Astrocyte of the cerebellum (primary cell): ENCODE results near the gene EDEM1.
A peak's percentile ranks its signal among the peaks of the same experiment; 100 is the strongest.

ENCODE experiments used
- DNase-seq: peaks from one replicate; pipeline ENCODE4 v3.0.0-alpha.2; 2011; ENCODE audit warnings: low read depth
- H3K4me3 ChIP-seq: 2 replicates; pipeline ENCODE4 v1.5.1; 2011; ENCODE audit warnings: mild to moderate bottlenecking, low read depth, low read length, moderate library complexity
- CTCF ChIP-seq: IDR thresholded peaks from 2 replicates; pipeline ENCODE4 v1.5.1; 2012; ENCODE audit warnings: low read length, low read depth, moderate library complexity, mild to moderate bottlenecking; ENCODE audit errors: missing control alignments
- in situ Hi-C: cut with HindIII; loops from 2 replicates; pipeline ENCODE4 v1.10.0; 2017; ENCODE audit warnings: low sequenced_read_pairs

The EDEM1 gene

GRCh38 chr3:5226783-5227182 lies 39.3 kb downstream of the EDEM1 start:
- DNase-seq = peak; percentile 23
- no peak overlapping the region for H3K4me3 ChIP-seq
- TF ChIP-seq CTCF = peak; percentile 39
- in situ Hi-C loops = no loop called here

GRCh38 chr3:5227812-5228211 lies 40.3 kb downstream of the EDEM1 start:
- no peak for TF ChIP-seq CTCF
- no peak for DNase-seq
- no peak overlapping the region for H3K4me3 ChIP-seq
- in situ Hi-C loops = no loop called here

- in situ Hi-C loops = no loop called here
- no peak for TF ChIP-seq CTCF
- no peak overlapping the region for H3K4me3 ChIP-seq
- no peak for DNase-seq
These were observed 41.9 kb downstream of the EDEM1 start for GRCh38 chr3:5229414-5229813.

- no peak overlapping the region for H3K4me3 ChIP-seq
- no peak for TF ChIP-seq CTCF
- no peak for DNase-seq
- in situ Hi-C loops = no loop called here
These were observed 43.6 kb downstream of the EDEM1 start for GRCh38 chr3:5231074-5231473.

GRCh38 chr3:5231487-5231886 lies 44.0 kb downstream of the EDEM1 start:
- no peak for DNase-seq
- in situ Hi-C loops = no loop called here
- TF ChIP-seq CTCF = no peak
- H3K4me3 ChIP-seq = no peak overlapping the region

GRCh38 chr3:5232570-5232969 lies 45.1 kb downstream of the EDEM1 start:
- no peak for DNase-seq
- in situ Hi-C loops = no loop called here
- no peak overlapping the region for H3K4me3 ChIP-seq
- TF ChIP-seq CTCF = no peak

- H3K4me3 ChIP-seq = no peak overlapping the region
- no peak for TF ChIP-seq CTCF
- in situ Hi-C loops = no loop called here
- DNase-seq = no peak
These were observed 45.5 kb downstream of the EDEM1 start for GRCh38 chr3:5233026-5233425.
